Activated T-helper 1 cell treated with Interleukin-2 at 50 U/mL for 16 hours (primary cell): ENCODE results near the gene SOST.

Experiments used
- DNase-seq: peaks from one replicate; pipeline ENCODE4 v3.0.0-alpha.2; 2020; ENCODE audit warnings: low read depth

Gene SOST

DNA sequence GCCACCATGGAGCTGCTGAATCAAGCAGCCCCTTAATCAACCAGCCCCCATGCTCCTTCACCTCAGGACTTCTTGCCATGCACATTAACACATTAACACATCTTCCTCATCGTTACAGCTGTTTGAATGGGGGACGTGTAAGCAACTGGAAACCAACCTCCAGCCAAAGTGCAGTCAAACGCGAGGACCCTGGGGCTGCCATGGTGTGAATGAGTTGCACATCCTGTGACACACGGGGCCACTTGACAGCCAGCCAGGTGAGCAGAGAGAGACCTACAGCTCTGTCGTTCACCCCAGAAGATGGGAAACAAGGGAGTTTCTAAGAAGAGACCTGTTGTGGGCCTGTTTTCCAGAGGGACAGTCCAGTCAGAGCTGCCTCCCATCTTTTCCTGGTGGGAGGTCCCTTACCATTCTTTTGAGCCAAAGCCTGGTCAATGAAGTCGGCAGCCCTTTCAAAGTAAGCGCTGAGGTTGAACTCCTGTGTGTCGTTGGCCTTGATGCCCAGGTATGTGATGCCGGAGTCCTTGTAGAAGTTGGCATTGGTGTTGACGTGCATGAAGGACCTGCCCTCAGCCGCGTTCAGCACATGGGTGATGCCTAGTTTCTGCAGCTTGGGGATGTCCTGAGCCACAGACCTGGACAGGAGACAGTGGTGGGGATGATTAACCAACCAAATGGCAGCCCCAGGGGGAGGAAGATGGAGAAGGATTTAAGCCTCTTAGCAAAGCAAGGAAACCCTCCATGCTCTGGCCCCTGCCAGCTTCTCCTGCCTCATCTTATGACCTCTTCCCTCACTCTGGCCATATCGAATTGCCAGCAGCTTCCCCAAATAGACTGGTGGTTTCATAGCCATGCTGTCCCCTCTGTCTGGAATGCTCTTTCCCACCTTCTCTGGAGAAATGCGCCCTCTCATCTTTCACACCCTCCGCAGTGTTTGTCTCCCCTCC lies 16.0 kb upstream of the SOST start:
- no peak for DNase-seq

DNA sequence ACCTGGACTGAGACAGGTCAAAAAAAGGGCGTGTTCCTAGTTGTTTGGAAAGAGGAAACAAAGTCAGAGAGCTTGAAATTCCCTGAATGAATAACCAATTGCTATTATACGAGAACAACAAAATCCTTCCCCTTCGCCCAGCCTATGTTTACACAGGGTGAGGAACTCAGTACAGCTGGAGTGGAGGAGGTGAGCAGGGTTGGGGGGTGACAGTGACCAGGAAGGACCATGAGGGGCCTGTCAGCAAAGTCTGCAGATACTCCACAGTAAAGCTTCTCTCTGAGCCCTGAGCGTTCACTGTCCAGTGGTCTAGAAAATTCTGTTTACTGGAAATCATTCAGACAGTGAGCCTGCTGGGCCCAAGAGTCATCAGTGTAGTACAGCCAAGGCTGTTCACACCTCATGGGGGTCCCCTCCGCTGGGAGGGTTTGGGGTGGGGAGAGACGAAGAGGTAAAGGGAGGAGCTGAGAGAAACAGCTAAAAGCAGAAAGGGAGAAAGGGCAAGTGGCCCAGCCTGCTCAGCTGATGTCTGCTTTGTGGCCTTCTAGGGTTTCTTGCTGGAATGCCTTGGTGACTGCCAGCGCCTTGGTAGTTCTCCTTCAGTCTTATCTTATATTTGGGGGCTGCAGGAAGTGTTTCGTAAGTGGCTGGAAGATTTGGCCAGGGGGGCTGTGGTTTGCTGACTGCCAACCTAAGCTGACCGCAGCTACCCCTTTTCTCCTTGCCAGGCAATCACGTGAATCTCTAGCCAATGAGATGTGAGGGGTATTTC lies 14.5 kb upstream of the SOST start:
- no peak for DNase-seq

DNA sequence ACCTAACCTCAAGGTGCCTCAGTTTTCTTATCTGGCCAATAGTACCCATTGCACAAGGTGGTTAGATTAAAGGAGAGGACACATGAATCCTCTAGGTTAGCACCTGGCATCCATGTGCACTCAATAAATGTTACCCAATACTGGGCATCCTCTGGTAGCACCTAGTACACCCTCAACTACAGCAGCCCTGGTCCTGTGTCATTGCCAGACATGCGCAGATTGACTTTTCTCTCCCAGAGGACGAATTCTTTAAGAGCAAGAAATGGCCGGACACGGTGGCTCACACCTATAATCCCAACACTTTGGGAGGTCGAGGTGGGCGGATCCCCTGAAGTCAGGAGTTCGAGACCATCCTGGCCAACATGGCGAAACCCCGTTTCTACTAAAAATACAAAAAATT lies 12.9 kb upstream of the SOST start:
- DNase-seq = no peak

DNA sequence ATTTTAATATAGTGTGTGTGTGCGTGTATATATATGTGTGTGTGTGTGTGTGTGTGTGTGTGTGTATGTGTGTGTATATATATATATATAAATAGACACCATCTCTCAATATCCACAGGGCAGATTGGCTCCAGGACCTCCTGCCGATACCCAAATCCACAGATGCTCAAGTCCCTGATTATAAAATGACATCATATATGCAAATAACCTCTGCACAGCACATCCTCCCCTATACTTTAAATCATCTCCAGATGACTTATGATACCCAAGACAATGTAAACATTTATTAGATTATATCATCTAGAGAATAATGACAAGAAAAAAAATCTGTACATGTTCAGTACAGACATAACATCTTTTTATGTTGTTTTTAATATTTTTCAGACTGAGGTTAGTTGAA lies 12.4 kb upstream of the SOST start:
- no peak for DNase-seq

DNA sequence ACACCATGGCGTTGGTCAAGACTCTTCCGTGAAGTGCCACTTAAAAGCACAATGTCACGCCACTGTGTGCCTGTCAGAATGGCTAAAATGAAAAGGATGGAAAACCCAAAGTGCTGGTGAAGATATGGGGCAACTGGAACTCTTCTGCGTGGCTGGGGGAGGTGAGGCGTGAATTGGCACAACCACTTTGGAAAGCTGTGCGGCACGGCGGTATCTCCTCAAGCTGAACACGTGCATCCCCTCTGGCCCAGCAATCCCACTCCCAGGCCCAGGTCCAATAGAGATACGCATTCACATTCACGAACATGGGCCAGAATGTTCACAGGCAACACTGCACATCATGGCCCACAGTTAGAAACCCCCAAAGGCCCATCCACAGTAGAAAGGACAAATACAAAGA lies 11.3 kb upstream of the SOST start:
- no peak for DNase-seq

DNA sequence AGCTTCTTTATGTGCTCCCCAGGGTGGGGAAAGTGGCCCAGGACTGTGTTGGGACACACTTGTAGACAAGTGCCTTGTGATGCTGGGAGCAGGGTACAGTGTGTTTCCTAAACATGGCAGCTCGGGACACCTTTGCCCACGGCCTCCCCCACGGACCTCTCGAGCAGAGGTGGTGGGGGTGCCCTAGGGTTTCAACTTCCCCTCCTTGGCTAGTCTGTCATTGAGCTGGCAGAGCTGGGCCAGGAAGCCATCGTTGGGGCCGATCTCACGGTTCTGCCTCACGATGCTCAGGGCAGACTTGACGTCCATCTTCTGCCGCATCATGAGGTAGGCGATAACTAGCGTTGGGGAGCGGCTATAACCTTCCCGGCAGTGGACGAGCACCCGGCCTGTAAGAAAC lies 10.8 kb upstream of the SOST start:
- no peak for DNase-seq

DNA sequence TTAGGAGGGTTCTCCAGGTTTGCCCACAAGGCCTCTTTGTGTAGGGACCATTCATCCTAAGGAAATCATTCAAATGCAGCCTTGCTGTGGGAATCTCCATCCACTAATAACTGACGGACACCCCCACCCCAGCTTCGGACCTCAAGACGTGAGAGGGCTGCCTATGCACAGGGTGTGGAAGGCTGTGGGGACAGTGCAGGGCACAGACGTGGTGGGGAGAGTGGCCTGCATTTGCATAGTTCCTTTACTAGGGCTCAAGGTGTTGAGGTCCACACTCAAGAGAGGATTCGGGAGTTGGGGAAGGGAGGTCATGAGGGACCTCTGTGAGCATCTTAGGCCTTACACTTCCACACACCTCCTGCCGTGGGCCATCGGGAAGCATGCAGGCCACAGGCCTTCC lies 10.4 kb upstream of the SOST start:
- no peak for DNase-seq

DNA sequence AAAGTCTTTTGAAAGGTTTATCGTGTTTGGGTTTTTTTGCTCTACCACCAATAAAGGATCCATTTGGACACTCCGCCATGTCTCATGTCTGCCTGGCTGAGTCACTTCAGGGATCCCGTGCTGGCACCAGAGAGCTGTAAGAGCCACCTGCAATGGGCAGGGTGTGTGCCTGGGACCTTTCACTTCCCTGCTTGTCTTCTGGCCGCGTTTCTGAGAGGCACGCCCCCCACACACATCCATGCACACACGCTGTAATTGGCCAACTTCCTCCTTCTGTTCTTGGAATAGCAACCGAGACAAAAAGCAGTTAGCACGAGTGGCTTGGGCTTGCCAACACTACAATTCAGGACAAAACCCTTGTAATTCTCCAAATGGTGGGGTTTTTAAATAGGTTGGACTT lies 9.8 kb upstream of the SOST start:
- no peak for DNase-seq

DNA sequence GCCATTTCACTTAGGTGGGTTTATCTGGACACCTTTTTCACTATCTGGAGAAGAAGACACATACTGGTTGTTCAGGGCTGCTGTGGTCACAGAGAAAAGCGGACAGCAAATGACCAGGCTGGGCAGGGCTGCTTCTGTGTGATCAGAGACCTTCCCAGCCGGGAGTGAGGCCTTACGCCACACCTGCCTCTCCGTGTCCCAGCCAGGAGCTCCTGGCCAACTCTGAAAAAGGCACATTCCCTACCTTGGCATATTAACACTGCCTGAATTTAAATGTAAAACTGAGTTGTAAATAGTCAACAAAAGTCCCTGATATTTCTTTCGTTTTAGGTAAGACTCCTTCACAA lies 9.1 kb upstream of the SOST start:
- DNase-seq = no peak

DNA sequence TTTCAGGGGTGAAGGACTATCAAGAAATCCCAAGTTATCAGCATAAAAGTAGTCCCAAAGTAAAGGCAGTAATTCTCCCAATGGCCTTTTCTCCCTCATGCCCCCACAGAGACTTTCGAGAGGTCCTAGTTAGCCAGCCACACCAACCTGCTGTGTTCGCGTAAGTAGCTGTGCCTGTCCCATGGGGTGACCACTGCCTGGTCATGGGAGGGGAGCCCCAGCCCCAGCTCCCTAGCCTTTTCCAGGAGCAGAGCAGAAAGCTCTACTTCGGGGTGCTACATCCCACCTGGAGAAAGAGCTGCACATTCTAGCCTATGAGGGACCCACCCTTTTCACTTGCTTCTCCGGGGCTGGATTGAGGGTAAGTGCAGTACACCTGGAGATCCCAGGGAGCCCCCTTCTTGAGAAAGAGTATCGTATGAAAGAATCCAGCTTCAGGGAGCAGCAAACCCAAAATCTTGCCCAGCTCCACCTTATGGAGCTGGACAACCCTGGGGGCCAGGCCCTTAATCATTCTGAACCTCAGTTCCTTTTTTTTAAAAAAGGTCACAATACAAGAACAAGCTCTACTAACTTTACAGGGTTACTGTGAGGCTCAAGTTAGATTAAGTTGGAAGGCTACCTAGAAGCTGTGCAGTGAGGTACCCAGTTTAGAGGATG lies 8.6 kb upstream of the SOST start:
- no peak for DNase-seq

DNA sequence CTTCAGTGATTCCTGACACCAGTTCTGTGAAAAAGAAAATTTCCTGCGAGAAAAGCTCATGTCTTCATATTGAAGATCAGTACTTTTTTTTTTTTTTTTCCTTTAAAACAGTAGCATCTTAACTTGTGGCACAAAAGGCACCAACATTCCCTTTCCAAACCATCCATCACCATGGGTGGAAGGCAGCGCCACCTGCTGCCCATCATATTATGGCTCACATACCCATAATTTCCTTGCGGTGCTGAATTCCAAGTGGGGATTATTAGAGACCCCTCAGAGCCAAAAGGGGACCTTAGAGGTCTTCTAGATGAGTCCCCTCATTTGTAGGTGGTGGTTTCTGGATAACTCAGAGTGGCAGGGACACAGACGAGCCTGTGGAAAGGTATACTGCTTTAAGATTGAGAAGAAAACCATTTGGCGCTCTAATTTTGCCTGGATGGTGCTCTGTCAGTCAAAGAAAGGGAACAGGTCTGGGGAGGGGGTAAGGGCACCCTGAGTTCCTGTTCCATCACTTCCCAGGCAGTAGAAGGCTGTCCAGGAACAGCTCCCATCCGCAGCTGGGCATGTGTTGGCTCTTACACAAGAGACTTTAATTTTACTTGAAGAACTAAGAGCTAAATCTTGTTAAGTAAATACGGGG lies 7.9 kb upstream of the SOST start:
- peak; percentile 15 for DNase-seq

DNA sequence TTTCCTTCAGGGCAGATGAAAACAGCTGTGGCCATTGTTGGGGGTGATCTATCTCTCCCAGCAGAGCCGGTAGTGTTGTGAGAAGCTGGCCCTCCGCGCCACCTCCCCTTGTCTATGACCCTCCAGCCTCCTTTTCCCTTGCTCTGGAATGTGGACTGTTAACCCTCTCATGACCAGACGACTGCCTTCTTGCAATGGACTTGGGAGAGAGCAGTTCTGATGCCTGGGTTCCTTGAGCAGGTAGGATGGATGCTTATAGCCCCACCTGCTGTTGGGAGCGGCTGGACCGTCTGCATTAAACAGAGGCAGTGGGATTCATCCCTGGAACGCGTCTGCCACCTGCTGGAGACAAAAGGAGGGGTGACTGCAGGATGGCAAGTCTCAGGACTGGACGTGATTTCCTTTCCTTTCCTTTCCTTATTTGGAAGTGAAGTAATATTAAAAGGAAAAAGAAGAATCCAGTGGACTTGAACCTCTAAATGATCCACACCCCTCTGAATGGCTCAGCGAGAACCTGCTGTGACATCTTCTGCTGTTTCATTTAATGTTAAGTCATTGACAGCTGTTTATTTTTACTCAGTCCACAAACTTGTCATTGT lies 1.8 kb upstream of the SOST start:
- DNase-seq = peak; percentile 75

DNA sequence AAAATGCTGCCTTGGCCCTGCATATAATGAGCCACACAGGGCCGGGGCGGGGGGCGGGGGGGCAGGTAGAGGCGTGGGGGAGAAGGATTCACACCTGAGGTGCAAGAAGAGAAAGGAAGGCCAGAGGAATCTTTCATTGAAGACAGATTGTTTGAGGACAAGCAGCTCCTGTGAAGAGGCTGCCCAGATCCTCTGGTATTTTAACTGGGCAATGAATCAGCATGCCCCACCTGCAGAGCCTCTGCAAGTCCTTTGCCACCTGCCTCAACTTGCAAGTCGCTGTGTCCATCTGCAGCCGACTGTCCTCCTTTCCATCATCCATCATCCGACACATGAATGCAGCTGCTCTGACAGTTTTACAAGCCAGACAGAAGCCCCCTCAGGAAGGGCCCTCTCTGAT lies 1.2 kb upstream of the SOST start:
- DNase-seq = no peak

DNA sequence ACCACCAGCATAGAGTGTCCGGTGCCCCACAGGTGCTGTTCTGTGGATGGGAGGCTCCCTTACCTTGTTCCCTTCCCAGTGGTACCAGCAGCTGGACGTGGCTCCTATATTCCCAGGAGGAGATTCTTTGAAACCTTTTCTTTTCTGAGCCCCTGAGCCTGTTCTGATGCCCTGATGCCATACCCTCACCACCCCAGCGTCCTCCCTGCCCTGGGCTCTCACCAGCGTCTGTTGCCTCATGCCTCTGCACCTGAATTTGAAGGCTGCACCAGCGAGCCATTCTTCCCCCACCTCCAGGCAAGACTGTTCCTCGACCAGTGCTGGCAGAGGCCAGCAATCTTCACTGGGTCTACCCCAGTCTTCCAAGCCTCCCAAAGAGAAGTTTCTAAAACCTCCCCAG lies 505 bp downstream of the SOST start:
- DNase-seq = no peak

DNA sequence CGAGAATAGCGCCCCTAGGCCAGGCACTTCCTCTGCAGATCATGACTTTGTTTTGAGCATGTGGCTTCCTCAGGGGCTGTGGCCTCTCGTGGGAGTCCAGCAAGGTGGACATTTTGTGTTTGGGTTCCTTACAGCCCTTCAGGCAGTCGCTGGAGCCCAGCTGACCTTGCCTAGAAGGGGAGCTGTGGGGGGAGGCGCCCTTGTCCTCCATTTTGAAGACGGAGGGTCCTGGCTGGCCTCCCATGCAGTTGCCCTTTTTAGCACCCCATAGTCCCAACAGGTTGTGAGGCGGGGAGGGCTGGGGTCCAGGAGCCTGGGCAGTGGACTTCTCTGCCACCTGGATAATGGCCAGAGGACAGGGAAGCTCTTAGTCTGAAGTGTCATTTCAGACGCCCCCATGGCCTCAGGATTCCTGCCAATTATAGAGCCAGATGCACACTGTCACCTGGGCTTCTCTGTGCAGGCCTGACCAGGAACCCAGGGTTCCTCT lies 1.4 kb downstream of the SOST start:
- no peak for DNase-seq

DNA sequence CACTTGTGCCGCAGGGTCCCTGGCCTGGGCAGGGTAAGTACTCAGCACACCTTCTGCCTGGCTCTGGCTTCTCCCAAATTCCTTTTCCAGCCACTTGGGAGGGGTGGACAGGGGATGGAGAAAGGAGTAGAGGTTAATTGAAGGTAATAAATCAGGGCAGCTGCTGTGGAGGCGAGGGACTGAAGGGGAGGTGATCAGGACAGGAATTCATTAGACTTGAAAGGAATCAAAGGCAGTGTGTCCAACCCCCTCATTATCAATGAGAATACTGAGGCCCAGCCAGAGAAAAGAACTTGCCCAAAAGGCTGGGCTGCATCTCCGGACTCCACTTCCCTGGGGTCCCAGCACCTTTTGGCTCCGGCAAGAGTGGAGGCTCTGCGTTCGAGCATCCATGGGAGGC lies 2.4 kb downstream of the SOST start:
- DNase-seq = no peak

DNA sequence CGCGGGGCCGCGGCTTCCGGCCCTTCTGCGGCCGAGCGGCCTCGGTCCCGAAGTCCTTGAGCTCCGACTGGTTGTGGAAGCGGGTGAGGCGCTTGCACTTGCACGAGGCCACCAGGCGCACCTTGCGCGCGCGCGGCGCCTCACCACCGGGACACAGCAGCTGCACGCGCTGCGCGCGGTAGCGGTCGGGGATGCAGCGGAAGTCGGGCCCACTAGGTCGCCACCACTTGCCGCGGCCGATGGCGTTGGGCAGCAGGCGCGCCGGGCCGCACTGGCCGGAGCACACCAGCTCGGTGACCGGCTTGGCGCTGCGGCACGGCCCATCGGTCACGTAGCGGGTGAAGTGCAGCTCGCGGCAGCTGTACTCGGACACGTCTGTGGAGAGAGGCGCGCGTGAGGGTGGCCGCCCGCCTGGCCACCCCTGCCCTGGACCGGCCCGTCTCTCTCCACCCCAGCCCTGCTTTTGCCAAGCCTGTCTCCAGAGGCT lies 3.2 kb downstream of the SOST start:
- DNase-seq = no peak

DNA sequence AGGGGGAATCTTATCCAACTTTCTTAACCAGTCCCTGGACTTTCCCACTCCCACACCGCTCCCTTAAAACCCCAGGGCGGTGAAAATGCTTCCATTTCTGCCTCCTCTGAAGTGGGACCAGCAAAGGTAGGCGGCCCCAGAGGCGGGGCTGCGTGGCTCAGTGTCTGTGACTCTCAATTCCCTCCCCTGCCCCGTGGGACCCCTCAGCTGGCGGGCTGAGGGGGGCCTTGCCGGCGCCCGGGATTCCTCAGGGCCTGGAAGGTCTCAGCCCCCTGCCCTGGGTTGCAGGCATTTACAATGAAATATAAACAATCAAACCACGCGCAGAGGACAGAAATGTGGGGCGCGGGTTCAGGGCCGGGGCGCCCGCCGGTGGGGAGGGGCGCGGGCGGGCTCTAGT lies 3.6 kb downstream of the SOST start:
- DNase-seq = no peak

DNA sequence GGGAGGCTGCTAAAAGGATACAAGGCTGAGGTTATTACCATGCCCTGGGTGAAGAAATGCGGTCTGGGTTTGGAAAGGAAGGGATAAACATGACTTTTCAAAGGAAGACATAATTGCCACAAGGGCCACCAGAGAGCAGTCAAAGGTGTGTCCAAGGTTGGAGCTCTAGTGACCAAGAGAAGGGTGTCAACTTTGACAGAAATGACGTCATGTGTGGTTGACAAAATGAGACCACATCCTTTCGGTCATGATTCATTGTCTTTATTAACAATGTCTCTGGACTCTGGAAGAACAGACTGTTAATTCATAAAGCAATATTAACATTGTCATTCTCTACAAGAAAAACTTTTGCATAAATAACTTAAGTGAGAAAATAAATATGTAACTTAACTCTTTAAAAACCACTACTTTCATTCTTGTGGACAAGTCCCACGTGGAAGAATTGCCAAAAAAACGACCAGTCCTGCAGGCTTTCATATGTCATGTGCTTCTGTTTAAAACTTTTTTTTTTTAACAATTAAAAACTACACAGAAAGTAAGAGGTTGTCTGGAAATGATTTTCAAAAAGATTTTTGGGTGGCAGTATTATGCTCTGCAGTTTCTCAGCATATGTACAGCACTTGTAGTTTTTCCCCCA lies 5.0 kb downstream of the SOST start:
- DNase-seq = no peak

DNA sequence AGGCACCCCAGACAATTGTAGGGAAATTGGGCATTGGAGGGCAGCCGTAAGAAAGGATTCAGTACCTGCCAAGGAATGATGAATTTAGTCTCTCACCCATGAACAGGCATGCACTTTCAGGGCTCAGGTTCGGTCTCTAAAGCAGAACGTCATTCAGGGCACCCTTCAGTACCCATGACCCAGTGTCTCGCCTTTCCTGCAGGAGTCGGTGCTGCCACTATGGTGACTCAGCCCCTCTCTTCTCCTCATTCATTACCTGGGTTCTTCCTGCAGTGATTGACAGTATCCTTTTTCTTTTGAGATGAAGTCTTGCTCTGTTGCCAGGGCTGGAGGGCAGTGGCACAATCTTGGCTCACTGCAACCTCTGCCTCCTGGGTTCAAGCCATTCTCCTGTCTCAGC lies 8.4 kb downstream of the SOST start:
- no peak for DNase-seq

DNA sequence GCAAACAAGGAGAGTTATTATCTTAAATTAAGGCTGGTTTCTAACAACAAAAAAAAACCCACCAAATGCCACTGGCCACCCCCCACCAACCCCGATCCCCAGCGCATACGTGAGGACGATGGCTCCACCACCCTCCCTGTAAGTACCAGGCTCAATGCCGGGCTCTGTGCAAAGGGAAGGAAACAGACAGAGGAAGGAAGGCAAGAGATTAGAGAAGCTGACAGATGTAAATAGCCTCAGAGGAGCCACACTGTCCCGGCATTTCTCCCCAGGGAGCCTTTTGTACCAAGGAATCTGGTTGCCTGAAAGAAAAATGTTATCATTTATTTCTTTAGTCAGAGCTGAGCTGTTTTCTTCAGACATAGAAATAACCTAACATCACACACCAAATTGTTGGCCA lies 13.1 kb downstream of the SOST start:
- no peak for DNase-seq
